Testis (tissue), 2 donors: ENCODE measurements around the gene TTLL5.

ENCODE experiments used
- CTCF ChIP-seq, 3 experiments: fragments of 450-650 bp in 2 of 3; fragments of 200-600 bp in 1 of 3; sonication (generic) in 1 of 3; IDR thresholded peaks; one replicate each; pipeline ENCODE4 v1.5.1; 2016 to 2019; ENCODE audit warnings: antibody characterized with exemption in 3 of 3, mild to moderate bottlenecking in 2 of 3, moderate library complexity in 1 of 3
- POLR2A ChIP-seq: fragments of 450-650 bp; IDR thresholded peaks from one replicate; pipeline ENCODE4 v1.6.1; 2017; ENCODE audit warnings: antibody characterized with exemption, mild to moderate bottlenecking, moderate library complexity

GRCh38 chr14:75904311-75904710 is 243.3 kb downstream of the TTLL5 start:
- TF ChIP-seq CTCF (IDR thresholded peaks at IDR 0.05) (no peak), POLR2A (no peak)
